Hepatocyte (in vitro differentiated cells): ENCODE results near the gene ABCA1. TPM values are rescaled to one million over a fixed set of nuclear protein-coding genes. Genes with fewer than 3 reads are reported as not detected.

ENCODE experiments used
- DNase-seq: peaks from one replicate; pipeline ENCODE4 v3.0.0-alpha.2; 2016; ENCODE audit warnings: low spot score
- H2AFZ ChIP-seq: fragments of 200-600 bp; sonication (generic); 2 replicates; pipeline ENCODE4 v1.6.0; 2016; ENCODE audit warnings: antibody characterized with exemption, mild to moderate bottlenecking
- H3K27ac ChIP-seq: fragments of 200-600 bp; sonication (generic); 2 replicates; pipeline ENCODE4 v1.5.1; 2016; ENCODE audit warnings: mild to moderate bottlenecking
- H3K27me3 ChIP-seq: fragments of 200-600 bp; sonication (generic); 2 replicates; pipeline ENCODE4 v1.6.1; 2016
- H3K36me3 ChIP-seq: fragments of 200-600 bp; sonication (generic); replicated peaks from 2 replicates; pipeline ENCODE4 v1.5.1; 2016; ENCODE audit warnings: low read depth; ENCODE audit not compliant: insufficient read depth
- H3K4me1 ChIP-seq: fragments of 200-600 bp; sonication (generic); 2 replicates; pipeline ENCODE4 v1.5.1; 2016; ENCODE audit warnings: mild to moderate bottlenecking, moderate library complexity; ENCODE audit not compliant: insufficient read depth
- H3K4me2 ChIP-seq: fragments of 200-600 bp; sonication (generic); 2 replicates; pipeline ENCODE4 v1.6.0; 2016
- H3K4me3 ChIP-seq: fragments of 200-600 bp; sonication (generic); 2 replicates; pipeline ENCODE4 v1.5.1; 2016; ENCODE audit warnings: mild to moderate bottlenecking
- H3K79me2 ChIP-seq: fragments of 200-600 bp; sonication (generic); 2 replicates; pipeline ENCODE4 v1.6.0; 2017; ENCODE audit warnings: mild to moderate bottlenecking
- H3K9me2 ChIP-seq: fragments of 200-600 bp; sonication (generic); replicated peaks from 2 replicates; pipeline ENCODE4 v1.6.0; 2017; ENCODE audit warnings: mild to moderate bottlenecking; ENCODE audit not compliant: insufficient read depth
- H3K9me3 ChIP-seq: fragments of 200-600 bp; sonication (generic); 2 replicates; pipeline ENCODE4 v1.5.1; 2016; ENCODE audit warnings: low read depth, mild to moderate bottlenecking
- H4K20me1 ChIP-seq: fragments of 200-600 bp; sonication (generic); 2 replicates; pipeline ENCODE4 v1.6.0; 2016; ENCODE audit warnings: mild to moderate bottlenecking; ENCODE audit not compliant: insufficient read depth, poor library complexity, severe bottlenecking
- EZH2 ChIP-seq: fragments of 200-600 bp; sonication (generic); IDR thresholded peaks from 2 replicates; pipeline ENCODE4 v1.6.1; 2016; ENCODE audit warnings: antibody characterized with exemption, mild to moderate bottlenecking, borderline replicate concordance
- EZH2phosphoT487 ChIP-seq: fragments of 200-600 bp; sonication (generic); IDR thresholded peaks from one replicate; pipeline ENCODE4 v1.6.1; 2018; ENCODE audit warnings: antibody characterized with exemption, mild to moderate bottlenecking, low read depth, moderate library complexity; ENCODE audit not compliant: unreplicated experiment, severe bottlenecking
- WGBS: methylation state at CpG from one replicate; pipeline ENCODE4 v1.1.6; 2016; ENCODE audit warnings: low lambda C conversion rate; ENCODE audit errors: missing lambda C conversion rate; 5-methylcytosine and 5-hydroxymethylcytosine counted together
- polyA plus RNA-seq: library from polyadenylated mRNA; unstranded; fragments of >200 nt; fragmentation: Nextera tagmentation; extraction: Ambion mirVana; gene quantifications from 2 replicates; pipeline ENCODE4 v1.2.1, GENCODE V29; 2016
- total RNA-seq: library from RNA; depleted of rRNA; stranded (reverse); fragments of >200 nt; gene quantifications from 2 replicates; pipeline ENCODE4 v1.2.3, GENCODE V29; 2014
- TF ChIP-seq, protein P1 (sequence below): fragments of 200-600 bp; sonication (generic); IDR thresholded peaks from 2 replicates; pipeline ENCODE4 v1.5.1; 2016; ENCODE audit warnings: antibody characterized with exemption, mild to moderate bottlenecking; ENCODE audit not compliant: poor library complexity

The ABCA1 gene
- total and polyA plus RNA-seq, 2 experiments from 2014 or later, result 14.5 to 87.4 TPM

DNA sequence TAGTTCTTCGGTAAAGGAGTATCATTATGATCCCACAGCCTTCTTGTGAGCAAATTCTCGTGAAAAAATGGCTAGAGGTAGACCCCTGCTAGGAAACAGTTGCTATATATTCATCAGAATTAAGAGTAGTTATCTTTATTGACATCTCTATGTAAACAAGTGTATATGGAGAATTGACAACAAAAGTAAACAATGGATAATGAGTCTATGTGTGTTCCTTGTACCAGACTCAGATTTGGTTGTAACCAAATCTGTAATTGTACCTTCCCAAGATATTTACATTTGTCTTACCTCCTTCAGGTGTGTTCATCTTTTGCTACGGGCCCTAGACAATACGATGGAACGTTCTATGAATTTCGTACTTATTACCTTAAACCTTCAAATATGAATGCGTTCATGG lies 161.9 kb downstream of the ABCA1 start:
- Histone ChIP-seq H3K4me2 (peak overlapping the region; percentile 83), H3K9me2 (no peaks in the 10 kb centered on the region), H2AFZ (no peak overlapping the region), H3K4me1 (no peaks in the 10 kb centered on the region), H3K27me3 (no peaks in the 10 kb centered on the region), H3K4me3 (no peak overlapping the region), H3K27ac (no peak overlapping the region), H4K20me1 (no peaks in the 10 kb centered on the region), H3K36me3 (no peaks in the 10 kb centered on the region), H3K79me2 (no peaks in the 10 kb centered on the region), H3K9me3 (no peaks in the 10 kb centered on the region)
- no peak for DNase-seq
- WGBS, result 82% methylated on average over 7 of the region's 7 CpGs
- TF ChIP-seq, protein P1, sequence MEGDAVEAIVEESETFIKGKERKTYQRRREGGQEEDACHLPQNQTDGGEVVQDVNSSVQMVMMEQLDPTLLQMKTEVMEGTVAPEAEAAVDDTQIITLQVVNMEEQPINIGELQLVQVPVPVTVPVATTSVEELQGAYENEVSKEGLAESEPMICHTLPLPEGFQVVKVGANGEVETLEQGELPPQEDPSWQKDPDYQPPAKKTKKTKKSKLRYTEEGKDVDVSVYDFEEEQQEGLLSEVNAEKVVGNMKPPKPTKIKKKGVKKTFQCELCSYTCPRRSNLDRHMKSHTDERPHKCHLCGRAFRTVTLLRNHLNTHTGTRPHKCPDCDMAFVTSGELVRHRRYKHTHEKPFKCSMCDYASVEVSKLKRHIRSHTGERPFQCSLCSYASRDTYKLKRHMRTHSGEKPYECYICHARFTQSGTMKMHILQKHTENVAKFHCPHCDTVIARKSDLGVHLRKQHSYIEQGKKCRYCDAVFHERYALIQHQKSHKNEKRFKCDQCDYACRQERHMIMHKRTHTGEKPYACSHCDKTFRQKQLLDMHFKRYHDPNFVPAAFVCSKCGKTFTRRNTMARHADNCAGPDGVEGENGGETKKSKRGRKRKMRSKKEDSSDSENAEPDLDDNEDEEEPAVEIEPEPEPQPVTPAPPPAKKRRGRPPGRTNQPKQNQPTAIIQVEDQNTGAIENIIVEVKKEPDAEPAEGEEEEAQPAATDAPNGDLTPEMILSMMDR, result no peak
- TF ChIP-seq EZH2phosphoT487, result no peak
- TF ChIP-seq EZH2, result no peak

DNA sequence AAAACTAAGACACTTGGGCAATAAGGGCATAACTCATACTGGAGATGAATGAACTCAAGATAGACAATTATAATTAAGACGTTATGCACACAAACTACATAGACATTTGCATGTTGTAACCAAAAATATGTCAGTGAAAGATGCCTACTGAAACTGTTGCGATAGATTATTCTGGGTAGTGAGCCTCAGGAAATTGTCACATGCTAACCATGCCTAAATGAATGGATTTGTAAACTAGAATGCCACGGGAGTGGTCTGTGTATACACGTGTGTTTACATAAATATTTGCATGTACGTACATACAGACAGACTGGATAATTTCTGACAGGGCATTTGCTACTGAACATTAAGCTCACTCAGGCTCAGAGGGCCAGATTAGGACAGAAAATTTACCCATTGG lies 162.8 kb downstream of the ABCA1 start:
- Histone ChIP-seq H3K4me2 (peak overlapping the region; percentile 83), H3K9me3 (no peaks in the 10 kb centered on the region), H3K79me2 (no peaks in the 10 kb centered on the region), H3K4me1 (no peaks in the 10 kb centered on the region), H2AFZ (no peak overlapping the region), H3K4me3 (no peak overlapping the region), H3K27me3 (no peaks in the 10 kb centered on the region), H3K36me3 (no peaks in the 10 kb centered on the region), H4K20me1 (no peaks in the 10 kb centered on the region), H3K27ac (no peak overlapping the region), H3K9me2 (no peaks in the 10 kb centered on the region)
- DNase-seq, result no peak
- TF ChIP-seq EZH2phosphoT487, result no peak
- TF ChIP-seq, protein P1, result no peak
- no peak for TF ChIP-seq EZH2
- WGBS, result 76% methylated on average over 5 of the region's 5 CpGs

DNA sequence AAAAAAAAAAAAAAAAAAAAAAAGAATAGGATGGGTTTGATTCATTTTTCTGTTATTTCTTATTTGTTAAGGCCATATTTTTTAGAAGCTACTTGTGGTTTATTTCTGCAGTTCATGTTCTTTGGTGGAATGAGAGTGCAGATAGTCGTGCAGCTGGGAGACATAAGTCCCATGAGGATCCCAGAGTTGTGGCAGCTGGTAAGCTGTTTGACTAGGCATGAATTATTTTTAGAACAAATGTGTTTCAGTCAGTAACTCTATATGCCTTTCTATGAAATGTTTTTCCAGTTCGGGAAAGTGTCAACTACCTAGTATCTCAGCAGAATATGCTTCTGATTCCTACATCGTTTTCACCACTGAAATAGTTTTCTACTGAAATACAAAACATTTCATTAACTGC lies 169.0 kb downstream of the ABCA1 start:
- H3K9me3 ChIP-seq, result no peaks in the 10 kb centered on the region
- no peak overlapping the region for H3K4me3 ChIP-seq
- H3K27me3 ChIP-seq, result no peaks in the 10 kb centered on the region
- H3K9me2 ChIP-seq, result no peaks in the 10 kb centered on the region
- H3K36me3 ChIP-seq, result no peaks in the 10 kb centered on the region
- H4K20me1 ChIP-seq, result no peaks in the 10 kb centered on the region
- TF ChIP-seq, protein P1, result no peak
- no peak for TF ChIP-seq EZH2
- TF ChIP-seq EZH2phosphoT487, result no peak
- H3K4me2 ChIP-seq, result no peak overlapping the region
- WGBS, result 90% methylated on average over 3 of the region's 3 CpGs
- no peaks in the 10 kb centered on the region for H3K79me2 ChIP-seq
- H2AFZ ChIP-seq, result no peak overlapping the region
- no peak for DNase-seq
- H3K27ac ChIP-seq, result no peak overlapping the region
- no peaks in the 10 kb centered on the region for H3K4me1 ChIP-seq

DNA sequence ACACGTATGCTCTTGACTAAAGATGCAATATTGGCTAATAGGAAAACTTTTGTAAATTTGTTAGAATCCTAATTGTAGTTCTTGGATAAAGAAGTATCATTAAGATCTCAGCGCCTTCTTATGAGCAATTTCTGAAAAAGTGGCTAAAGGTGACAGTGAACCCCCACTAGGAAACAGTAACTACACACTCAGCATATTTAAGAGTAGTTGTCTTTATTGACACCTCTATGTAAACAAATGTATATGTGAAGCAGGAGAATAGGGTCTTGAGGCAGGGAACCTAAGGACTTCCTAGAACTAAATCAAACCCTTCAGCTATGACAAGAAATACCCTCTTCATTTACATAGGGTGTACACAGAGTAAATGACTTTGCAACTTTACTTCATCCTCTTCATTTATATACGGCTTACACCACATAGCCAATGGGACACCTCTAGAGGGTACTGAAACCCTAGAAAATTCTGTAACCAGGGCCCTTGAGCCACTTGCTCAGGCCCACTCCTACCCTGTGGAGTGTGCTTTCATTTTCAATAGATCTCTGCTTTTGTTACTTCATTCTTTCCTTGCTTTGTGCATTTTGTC lies 177.7 kb downstream of the ABCA1 start:
- Histone ChIP-seq H3K79me2 (peaks cover 23% of the 10 kb centered on the region), H3K9me3 (no peaks in the 10 kb centered on the region), H4K20me1 (no peaks in the 10 kb centered on the region), H2AFZ (no peak overlapping the region), H3K4me2 (no peak overlapping the region), H3K9me2 (no peaks in the 10 kb centered on the region), H3K4me1 (peaks cover 11% of the 10 kb centered on the region), H3K36me3 (no peaks in the 10 kb centered on the region), H3K27ac (no peak overlapping the region), H3K27me3 (no peaks in the 10 kb centered on the region), H3K4me3 (no peak overlapping the region)
- DNase-seq, result no peak
- 95% methylated on average over 3 of the region's 3 CpGs for WGBS
- no peak for TF ChIP-seq EZH2
- TF ChIP-seq, protein P1, result no peak
- TF ChIP-seq EZH2phosphoT487, result no peak
